Transverse colon (tissue), 4 donors: Measurements from ENCODE around the gene SUGCT.

ENCODE experiments used
- EP300 ChIP-seq: sonication (generic); formaldehyde crosslinking; IDR thresholded peaks from one replicate; pipeline ENCODE4 v1.6.1; 2017; ENCODE audit warnings: antibody characterized with exemption, low read depth
- POLR2A ChIP-seq: fragments of 450-650 bp; IDR thresholded peaks from one replicate; pipeline ENCODE4 v1.6.1; 2016; ENCODE audit warnings: antibody characterized with exemption, mild to moderate bottlenecking, moderate library complexity
- POLR2AphosphoS5 ChIP-seq, 3 donors: sonication (generic); formaldehyde crosslinking; IDR thresholded peaks; one replicate each; pipeline ENCODE4 v1.6.1; 2016; ENCODE audit warnings: antibody characterized with exemption in 3 of 3
- TF ChIP-seq, protein P1 (sequence below), 5 experiments: fragments of 200-600 bp in 3 of 5; fragments of 450-650 bp in 2 of 5; sonication (generic) in 3 of 5; IDR thresholded peaks; 1 replicate in 2 of 5; 2 replicates in 3 of 5; pipeline ENCODE4 v1.5.1; 2016 to 2017; ENCODE audit warnings: antibody characterized with exemption in 5 of 5, inconsistent platforms in 3 of 5, mild to moderate bottlenecking in 2 of 5, moderate library complexity in 1 of 5

DNA sequence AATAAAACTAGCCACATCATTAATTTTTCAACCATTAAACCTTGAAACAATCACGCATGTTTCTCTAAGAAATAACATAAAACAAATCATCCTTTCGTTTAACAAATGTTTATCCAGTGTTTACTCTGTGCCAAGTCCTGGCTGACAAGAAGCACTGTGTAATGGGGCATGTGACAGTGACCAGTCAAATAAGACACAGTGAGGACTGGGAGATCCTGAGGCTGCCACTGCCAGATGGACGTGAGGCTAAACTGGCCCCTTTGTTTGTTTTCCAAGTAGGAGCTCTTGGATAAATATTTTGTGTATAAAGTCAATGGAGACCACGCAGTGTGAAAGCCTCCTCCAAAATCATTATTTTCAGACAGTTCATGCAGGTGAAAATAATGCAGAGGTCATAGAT is 626.2 kb downstream of the SUGCT start:
- TF ChIP-seq, protein P1, sequence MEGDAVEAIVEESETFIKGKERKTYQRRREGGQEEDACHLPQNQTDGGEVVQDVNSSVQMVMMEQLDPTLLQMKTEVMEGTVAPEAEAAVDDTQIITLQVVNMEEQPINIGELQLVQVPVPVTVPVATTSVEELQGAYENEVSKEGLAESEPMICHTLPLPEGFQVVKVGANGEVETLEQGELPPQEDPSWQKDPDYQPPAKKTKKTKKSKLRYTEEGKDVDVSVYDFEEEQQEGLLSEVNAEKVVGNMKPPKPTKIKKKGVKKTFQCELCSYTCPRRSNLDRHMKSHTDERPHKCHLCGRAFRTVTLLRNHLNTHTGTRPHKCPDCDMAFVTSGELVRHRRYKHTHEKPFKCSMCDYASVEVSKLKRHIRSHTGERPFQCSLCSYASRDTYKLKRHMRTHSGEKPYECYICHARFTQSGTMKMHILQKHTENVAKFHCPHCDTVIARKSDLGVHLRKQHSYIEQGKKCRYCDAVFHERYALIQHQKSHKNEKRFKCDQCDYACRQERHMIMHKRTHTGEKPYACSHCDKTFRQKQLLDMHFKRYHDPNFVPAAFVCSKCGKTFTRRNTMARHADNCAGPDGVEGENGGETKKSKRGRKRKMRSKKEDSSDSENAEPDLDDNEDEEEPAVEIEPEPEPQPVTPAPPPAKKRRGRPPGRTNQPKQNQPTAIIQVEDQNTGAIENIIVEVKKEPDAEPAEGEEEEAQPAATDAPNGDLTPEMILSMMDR (IDR thresholded peaks at IDR 0.05) = no peak
- TF ChIP-seq POLR2A (no peak), POLR2AphosphoS5 (IDR thresholded peaks at IDR 0.05) (no peak), EP300 (no peak)
